Small intestine (tissue), 7 donors: Measurements from ENCODE around the gene ST6GALNAC2. TPM values are rescaled to one million over a fixed set of nuclear protein-coding genes. Genes with fewer than 3 reads are reported as not detected.

Experiments
- DNase-seq, 2 donors: peaks; one replicate each; pipeline versions ENCODE4 v3.0.0 to v3.0.0-alpha.2; 2013
- FAIRE-seq: peaks from 2 replicates; lab custom pipeline; 2012; peaks lifted over from hg19 to GRCh38; lab: Jason Lieb, UNC
- H3K27ac ChIP-seq, 3 donors: one replicate each; pipeline ENCODE4 v1.5.1; 2013; ENCODE audit warnings: low read length in 2 of 3, mild to moderate bottlenecking in 2 of 3, control low read depth in 1 of 3, inconsistent platforms in 1 of 3, low read depth in 1 of 3, moderate library complexity in 1 of 3
- H3K27me3 ChIP-seq, 3 donors: one replicate each; pipeline ENCODE4 v1.6.1; 2013; ENCODE audit warnings: low read length in 3 of 3, inconsistent platforms in 1 of 3; ENCODE audit not compliant: control insufficient read depth in 3 of 3, insufficient read depth in 3 of 3
- H3K36me3 ChIP-seq, 3 donors: one replicate each; pipeline ENCODE4 v1.6.1; 2013; ENCODE audit warnings: low read length in 3 of 3, inconsistent platforms in 1 of 3, low read depth in 1 of 3, mild to moderate bottlenecking in 1 of 3, moderate library complexity in 1 of 3; ENCODE audit not compliant: control insufficient read depth in 3 of 3, insufficient read depth in 2 of 3
- H3K4me1 ChIP-seq, 3 donors: one replicate each; pipeline ENCODE4 v1.6.1; 2013; ENCODE audit warnings: low read length in 2 of 3, inconsistent platforms in 1 of 3, low read depth in 1 of 3, mild to moderate bottlenecking in 1 of 3, moderate library complexity in 1 of 3; ENCODE audit not compliant: control insufficient read depth in 3 of 3, insufficient read depth in 2 of 3
- H3K4me3 ChIP-seq, 3 donors: one replicate each; pipeline ENCODE4 v1.5.1; 2013; ENCODE audit warnings: low read length in 3 of 3, control low read depth in 1 of 3, inconsistent platforms in 1 of 3, low read depth in 1 of 3, mild to moderate bottlenecking in 1 of 3, moderate library complexity in 1 of 3
- H3K9me3 ChIP-seq, 2 donors: one replicate each; pipeline ENCODE4 v1.6.1; 2013; ENCODE audit warnings: low read depth in 1 of 2, low read length in 1 of 2; ENCODE audit not compliant: control insufficient read depth in 2 of 2, insufficient read depth in 1 of 2
- WGBS, 3 donors: extraction: QIAGEN DNeasy Blood & Tissue Kit; methylation state at CpG; one replicate each; pipeline ENCODE4 v1.1.7; 2013; 5-methylcytosine and 5-hydroxymethylcytosine counted together
- polyA plus RNA-seq, 4 donors: library from polyadenylated mRNA; stranded (reverse) in 3 of 4; unstranded in 1 of 4; fragments of 200-250 nt in 3 of 4; fragments of 120-200 nt in 1 of 4; gene quantifications; one replicate each; pipeline versions ENCODE4 v1.2.1 to v1.2.3, GENCODE V29; 2013
- donor health status: healthy with polysubstance abuse.
- donor health status: control.
- donor health status: control.
- donor health status: Bipolar disorder and iron deficiency.
- donor health status: healthy.

ST6GALNAC2 gene
- polyA plus RNA-seq, 4 donors, result 1.1 to 5.3 (median 2.7) TPM; not detected in 1

GRCh38 chr17:76546556-76547182, 39.0 kb downstream of the ST6GALNAC2 start:
- Histone ChIP-seq H3K9me3 (no peaks in the 10 kb centered on the region), H3K27ac (peak overlapping the region in 1 of 3 donors; percentile 55), H3K4me3 (no peak overlapping the region), H3K36me3 (no peaks in the 10 kb centered on the region), H3K4me1 (peaks cover 0 to 12% (median 9%) of the 10 kb centered on the region in 3 donors), H3K27me3 (peaks cover 0 to 24% (median 0%) of the 10 kb centered on the region in 3 donors)
- DNase-seq (peak in 1 of 2 donors; percentile 80), FAIRE-seq (no peak)
- WGBS, 3 donors, result 14 to 44% (median 29%) methylated on average over 11 of the region's 11 CpGs

- Histone ChIP-seq H3K4me3 (no peak overlapping the region), H3K4me1 (peaks cover 0 to 14% (median 4%) of the 10 kb centered on the region in 3 donors), H3K36me3 (no peaks in the 10 kb centered on the region), H3K27me3 (peaks cover 0 to 24% (median 0%) of the 10 kb centered on the region in 3 donors), H3K9me3 (no peaks in the 10 kb centered on the region), H3K27ac (peak overlapping the region in 1 of 3 donors; percentile 26)
- WGBS, 3 donors, result 43 to 72% (median 46%) methylated on average over 12 to 13 of the region's 13 CpGs
- DNase-seq (no peak), FAIRE-seq (no peak)
These were observed 39.6 kb downstream of the ST6GALNAC2 start for GRCh38 chr17:76545918-76546555.

- Histone ChIP-seq H3K4me1 (peaks cover 0 to 20% (median 4%) of the 10 kb centered on the region in 3 donors), H3K27ac (peak overlapping the region in 2 of 3 donors; percentile 14 to 19), H3K9me3 (no peaks in the 10 kb centered on the region), H3K27me3 (peaks cover 0 to 31% (median 0%) of the 10 kb centered on the region in 3 donors), H3K4me3 (no peak overlapping the region), H3K36me3 (no peaks in the 10 kb centered on the region)
- 54 to 64% (median 63%) methylated on average over 23 to 24 of the region's 24 CpGs for WGBS, 3 donors
- FAIRE-seq (no peak), DNase-seq (no peak)
These were observed 40.9 kb downstream of the ST6GALNAC2 start for GRCh38 chr17:76544546-76545365.

- DNase-seq (no peak), FAIRE-seq (no peak)
- Histone ChIP-seq H3K36me3 (no peaks in the 10 kb centered on the region), H3K27ac (peak overlapping the region in 1 of 3 donors; percentile 31), H3K27me3 (peaks cover 0 to 37% (median 0%) of the 10 kb centered on the region in 3 donors), H3K9me3 (no peaks in the 10 kb centered on the region), H3K4me3 (no peak overlapping the region), H3K4me1 (peaks cover 0 to 20% (median 4%) of the 10 kb centered on the region in 3 donors)
- WGBS, 3 donors, result 49 to 71% (median 65%) methylated on average over 22 of the region's 22 CpGs
These were observed 41.7 kb downstream of the ST6GALNAC2 start for GRCh38 chr17:76543826-76544545.

GRCh38 chr17:76543482-76543825, 42.2 kb downstream of the ST6GALNAC2 start:
- Histone ChIP-seq H3K4me1 (peaks cover 0 to 20% (median 4%) of the 10 kb centered on the region in 3 donors), H3K9me3 (no peaks in the 10 kb centered on the region), H3K36me3 (no peaks in the 10 kb centered on the region), H3K27ac (peak overlapping the region in 1 of 3 donors; percentile 31), H3K4me3 (no peak overlapping the region), H3K27me3 (peaks cover 0 to 43% (median 0%) of the 10 kb centered on the region in 3 donors)
- no peak for FAIRE-seq
- DNase-seq, result no peak
- WGBS, 3 donors, result 79 to 94% (median 81%) methylated on average over 6 of the region's 6 CpGs

GRCh38 chr17:76542984-76543383, 42.7 kb downstream of the ST6GALNAC2 start:
- DNase-seq (no peak), FAIRE-seq (no peak)
- H3K27me3 ChIP-seq, result peaks cover 0 to 47% (median 0%) of the 10 kb centered on the region in 3 donors
- peaks cover 0 to 20% (median 4%) of the 10 kb centered on the region in 3 donors for H3K4me1 ChIP-seq
- H3K9me3 ChIP-seq, result no peaks in the 10 kb centered on the region
- 90 to 93% (median 90%) methylated on average over 8 of the region's 8 CpGs for WGBS, 3 donors
- peak overlapping the region in 1 of 3 donors; percentile 31 for H3K27ac ChIP-seq
- H3K36me3 ChIP-seq, result no peaks in the 10 kb centered on the region
- no peak overlapping the region for H3K4me3 ChIP-seq

- no peaks in the 10 kb centered on the region for H3K9me3 ChIP-seq
- peaks cover 0 to 20% (median 4%) of the 10 kb centered on the region in 3 donors for H3K4me1 ChIP-seq
- no peak overlapping the region for H3K4me3 ChIP-seq
- peaks cover 0 to 47% (median 0%) of the 10 kb centered on the region in 3 donors for H3K27me3 ChIP-seq
- no peaks in the 10 kb centered on the region for H3K36me3 ChIP-seq
- H3K27ac ChIP-seq, result no peak overlapping the region
- no peak for FAIRE-seq
- 72 to 78% (median 73%) methylated on average over 10 of the region's 10 CpGs for WGBS, 3 donors
- peak in 1 of 2 donors; percentile 45 for DNase-seq
These were observed 43.1 kb downstream of the ST6GALNAC2 start for GRCh38 chr17:76542566-76542971.
